Skin epidermis (tissue), 12 donors: Measurements from ENCODE around the gene GSDME.

Source experiments
- H3K27ac ChIP-seq, 21 experiments: fragments of 200-600 bp; sonication (generic) in 11 of 21; one replicate each; pipeline ENCODE4 v1.5.0; 2020; ENCODE audit warnings: mild to moderate bottlenecking in 3 of 21, inconsistent platforms in 2 of 21, moderate library complexity in 2 of 21
- H3K4me3 ChIP-seq, 7 experiments: fragments of 200-600 bp; sonication (generic) in 2 of 7; one replicate each; pipeline ENCODE4 v1.5.0; 2020; ENCODE audit warnings: inconsistent platforms in 2 of 7, mild to moderate bottlenecking in 2 of 7, moderate library complexity in 1 of 7

The GSDME gene

DNA sequence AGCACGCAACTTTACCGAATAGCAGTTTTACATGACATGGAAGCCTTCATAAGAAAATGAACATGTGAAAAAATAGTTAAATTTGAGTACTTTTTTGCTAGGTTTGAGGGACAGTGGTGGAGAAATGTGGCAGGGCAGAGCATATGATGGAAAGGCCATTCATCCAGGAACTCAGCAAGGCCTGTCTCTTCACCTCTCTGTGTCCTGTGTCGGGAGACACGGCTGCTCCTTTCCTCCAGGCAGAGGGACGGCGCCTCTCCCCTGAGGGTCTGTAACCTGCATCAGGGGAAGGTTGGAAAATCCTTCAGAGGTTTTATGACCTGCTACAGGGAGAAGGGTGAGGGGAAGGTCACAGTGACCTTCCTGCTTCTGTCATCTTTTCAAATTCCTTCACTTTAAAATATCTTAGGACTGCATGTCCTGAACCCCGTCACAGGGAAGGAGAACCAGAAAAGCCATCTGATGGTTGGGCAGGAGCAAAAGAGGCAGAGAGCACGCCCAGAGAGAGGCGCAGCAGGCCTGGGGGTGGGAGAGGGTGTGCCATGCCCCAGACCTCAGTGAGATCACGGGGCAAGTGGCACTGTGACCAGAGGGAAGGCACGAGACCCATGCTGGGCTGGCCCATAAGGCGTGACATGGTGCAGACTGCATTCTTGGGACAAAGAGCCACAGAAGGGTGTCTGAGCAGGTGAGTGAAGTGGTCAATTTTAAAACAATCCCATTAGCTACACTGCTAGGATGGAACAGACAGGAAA lies 44.0 kb downstream of the GSDME start:
- Histone ChIP-seq H3K27ac (no peak overlapping the region), H3K4me3 (no peak overlapping the region)

DNA sequence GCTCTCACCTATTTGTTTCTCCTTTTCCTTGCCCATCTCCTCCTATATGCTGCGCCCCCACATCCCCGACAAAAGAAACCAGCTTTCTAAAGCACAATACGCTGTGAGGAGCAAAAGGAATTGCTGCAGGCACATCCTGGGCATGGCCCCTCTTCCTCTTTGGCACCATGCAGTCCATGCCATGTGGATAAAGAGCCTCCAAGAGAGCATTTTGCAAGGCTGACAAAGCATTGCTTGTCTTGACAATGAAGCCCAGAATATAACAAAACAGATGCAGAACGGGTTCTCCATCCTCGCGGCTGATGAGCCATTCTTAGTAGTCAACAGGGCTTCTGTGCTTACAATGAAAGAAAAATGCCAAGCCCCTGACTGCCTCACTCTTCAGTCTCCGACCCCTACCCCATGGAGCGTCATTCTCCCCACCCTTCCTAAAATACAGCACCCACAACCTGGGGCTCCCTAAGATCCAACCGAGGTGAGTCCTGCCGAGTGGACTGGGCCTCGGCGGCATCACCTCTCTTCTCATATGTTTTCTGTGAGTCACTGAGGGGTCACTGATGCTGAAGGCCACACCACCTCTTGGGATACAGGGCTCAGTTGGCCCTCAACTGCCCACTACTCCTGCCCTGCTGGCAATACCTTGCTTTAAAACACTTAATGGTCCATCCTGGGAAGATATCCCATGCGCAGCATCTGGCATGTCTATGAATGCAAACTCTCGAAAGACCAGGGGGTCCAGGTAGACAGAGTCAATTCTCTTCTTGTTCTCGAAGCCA lies 47.5 kb downstream of the GSDME start:
- no peak overlapping the region for H3K4me3 ChIP-seq
- H3K27ac ChIP-seq, result no peak overlapping the region

- no peak overlapping the region for H3K27ac ChIP-seq
- no peak overlapping the region for H3K4me3 ChIP-seq
These were observed 48.2 kb downstream of the GSDME start for GRCh38 chr7:24709051-24709450.

GRCh38 chr7:24707988-24708615 lies 49.2 kb downstream of the GSDME start:
- Histone ChIP-seq H3K27ac (no peak overlapping the region), H3K4me3 (no peak overlapping the region)

- H3K4me3 ChIP-seq, result no peak overlapping the region
These were observed 50.8 kb downstream of the GSDME start for GRCh38 chr7:24706211-24707170.

DNA sequence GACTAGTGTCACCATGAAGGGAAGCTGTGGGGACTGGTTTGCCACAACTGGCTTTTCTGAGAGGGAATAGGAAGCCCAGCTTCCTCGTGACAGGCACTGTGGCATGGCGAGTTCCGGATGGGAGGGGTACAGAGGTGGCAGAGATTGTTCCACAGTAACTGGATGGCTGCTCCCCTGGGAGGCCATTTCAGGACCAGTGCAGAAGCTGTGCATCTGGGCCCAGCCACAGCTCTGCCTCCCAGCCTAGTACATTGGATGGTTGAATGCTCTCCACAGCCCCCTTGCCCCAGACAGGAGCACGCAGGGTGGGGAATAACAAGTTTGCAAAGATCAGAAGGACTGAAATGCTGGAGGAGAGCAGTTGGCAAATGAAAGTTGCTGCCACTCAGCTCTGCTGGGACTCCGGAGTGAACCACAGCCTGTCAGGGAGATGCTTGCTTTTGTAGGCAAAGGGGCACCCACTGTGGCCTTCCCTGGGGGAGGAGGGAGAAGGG lies 51.8 kb downstream of the GSDME start:
- H3K4me3 ChIP-seq, result no peak overlapping the region
- H3K27ac ChIP-seq, result no peak overlapping the region

More at GRCh38 chr7:24706211-24707170, 50.8 kb downstream of the GSDME start:
- H3K27ac ChIP-seq, result no peak overlapping the region

DNA sequence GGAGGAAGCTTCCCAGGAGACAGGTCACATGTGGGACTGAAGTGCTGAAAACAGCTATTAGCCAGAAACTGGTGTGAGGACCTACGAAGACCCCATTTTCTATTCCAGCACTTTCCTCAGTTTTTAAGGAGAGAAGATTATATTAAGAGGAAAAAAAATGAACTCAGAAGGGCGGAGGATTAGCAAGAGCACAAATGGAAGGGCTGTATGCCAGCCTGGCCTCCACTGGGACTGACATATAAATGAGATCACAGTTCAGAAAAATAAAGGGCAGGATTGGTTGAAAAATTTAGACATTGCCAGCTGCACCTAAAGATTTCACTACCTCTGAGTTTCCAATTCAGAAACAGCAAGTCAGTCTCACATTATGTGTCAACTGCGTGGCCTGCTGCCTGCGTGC lies 53.0 kb downstream of the GSDME start:
- H3K27ac ChIP-seq, result no peak overlapping the region
- H3K4me3 ChIP-seq, result no peak overlapping the region

DNA sequence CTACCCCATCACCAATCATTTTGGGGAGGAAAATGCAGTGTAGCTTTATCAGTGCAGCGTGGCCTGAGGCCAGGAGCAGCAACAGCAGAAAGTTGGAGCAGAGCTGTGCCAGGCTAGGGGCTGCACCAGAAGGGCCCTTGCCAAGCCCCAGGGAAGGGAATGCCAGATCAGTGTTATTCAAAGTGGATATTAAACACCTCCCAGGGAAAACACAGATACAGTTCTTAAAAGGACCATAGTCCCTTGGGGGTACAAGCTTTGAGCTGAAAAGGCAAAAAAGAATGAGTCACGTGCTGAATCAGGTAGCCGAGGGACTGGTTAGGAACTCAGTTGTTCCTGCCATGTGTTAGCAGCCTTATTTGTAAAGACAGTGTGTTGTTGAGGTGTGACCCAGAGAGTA lies 54.0 kb downstream of the GSDME start:
- Histone ChIP-seq H3K27ac (no peak overlapping the region), H3K4me3 (no peak overlapping the region)

GRCh38 chr7:24702755-24703154 lies 54.5 kb downstream of the GSDME start:
- Histone ChIP-seq H3K27ac (no peak overlapping the region), H3K4me3 (no peak overlapping the region)

- Histone ChIP-seq H3K27ac (no peak overlapping the region), H3K4me3 (no peak overlapping the region)
These were observed 55.7 kb downstream of the GSDME start for GRCh38 chr7:24701261-24702235.

DNA sequence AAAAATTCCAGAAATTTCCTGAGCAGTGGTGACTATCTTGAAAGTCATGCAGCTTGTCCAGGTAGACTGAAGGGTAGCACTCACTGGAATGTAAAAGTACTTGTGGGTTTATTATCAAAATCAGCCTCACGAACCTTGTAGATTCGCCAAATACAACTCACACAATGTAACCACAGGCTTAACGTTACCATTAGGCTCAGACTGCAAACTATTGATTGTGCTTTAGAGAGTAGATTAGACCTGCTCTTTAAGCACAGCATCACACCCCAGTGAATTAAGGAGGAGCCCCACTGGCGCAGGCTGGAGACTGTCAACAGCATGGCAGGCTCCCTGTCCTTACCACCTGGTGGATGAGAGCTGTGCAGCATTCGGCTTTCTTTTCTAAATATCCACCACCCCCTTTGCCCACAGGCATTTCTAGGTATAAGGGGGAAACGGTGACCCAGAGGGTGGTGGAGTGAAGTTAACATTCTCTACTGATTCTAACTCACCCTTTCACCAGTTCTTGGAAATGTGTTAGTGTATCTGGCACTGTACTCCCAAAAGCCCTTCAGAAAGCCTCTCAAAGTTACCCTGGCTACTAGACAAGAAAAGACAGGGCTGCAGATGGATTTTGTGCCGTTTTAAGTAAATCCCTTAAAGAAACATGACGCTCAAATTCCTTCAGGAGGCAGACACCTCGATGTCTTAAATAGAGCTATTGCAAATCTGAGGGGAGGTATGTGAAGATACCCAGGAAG lies 56.6 kb downstream of the GSDME start:
- Histone ChIP-seq H3K4me3 (no peak overlapping the region), H3K27ac (no peak overlapping the region)

GRCh38 chr7:24698531-24699266 lies 58.6 kb downstream of the GSDME start:
- H3K4me3 ChIP-seq, result no peak overlapping the region

DNA sequence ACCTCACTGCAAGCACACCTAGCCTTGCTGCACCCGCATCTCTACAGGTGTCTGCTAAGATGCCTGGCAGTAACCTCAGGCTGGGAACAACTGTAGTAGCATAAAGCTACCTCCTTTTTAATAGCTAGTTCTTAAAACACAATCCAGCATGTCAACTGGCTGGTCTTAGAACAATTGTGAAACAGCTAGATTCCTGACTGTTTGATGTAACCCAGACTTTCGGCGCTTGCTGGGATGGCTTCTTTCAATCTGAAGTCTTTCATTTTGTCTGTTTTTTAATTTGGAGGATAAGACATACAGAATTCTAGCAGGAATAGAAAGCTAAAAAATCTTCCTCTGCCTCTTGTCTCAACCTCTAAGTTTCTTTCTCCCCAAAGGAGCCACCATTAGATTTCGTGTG lies 59.8 kb downstream of the GSDME start:
- no peak overlapping the region for H3K4me3 ChIP-seq
- no peak overlapping the region for H3K27ac ChIP-seq

More at GRCh38 chr7:24698531-24699266, 58.6 kb downstream of the GSDME start:
- no peak overlapping the region for H3K27ac ChIP-seq

- Histone ChIP-seq H3K4me3 (no peak overlapping the region), H3K27ac (no peak overlapping the region)
These were observed 64.7 kb downstream of the GSDME start for GRCh38 chr7:24692592-24692991.

DNA sequence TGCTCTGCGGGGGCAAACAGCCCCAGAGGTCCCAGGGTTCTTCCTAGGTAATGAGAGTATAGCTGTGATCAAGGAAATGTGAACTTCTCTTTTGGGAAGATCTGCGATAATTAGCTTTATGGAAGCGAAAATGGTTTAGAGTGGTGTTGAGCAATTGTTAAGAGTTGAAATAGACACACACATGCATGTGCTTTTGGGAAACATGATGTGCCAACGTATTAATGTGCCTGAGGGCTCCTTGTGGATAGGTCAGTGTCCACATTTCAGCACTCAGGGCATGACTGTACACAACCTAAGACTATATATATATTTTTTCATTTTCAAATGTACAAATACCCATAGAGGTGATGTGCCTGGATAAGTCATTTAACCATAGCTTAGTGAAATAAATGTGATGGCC lies 67.0 kb downstream of the GSDME start:
- no peak overlapping the region for H3K27ac ChIP-seq
- H3K4me3 ChIP-seq, result no peak overlapping the region

GRCh38 chr7:24685708-24686107 lies 71.6 kb downstream of the GSDME start:
- no peak overlapping the region for H3K4me3 ChIP-seq
- no peak overlapping the region for H3K27ac ChIP-seq

GRCh38 chr7:24670782-24671181 lies 86.5 kb downstream of the GSDME start:
- H3K4me3 ChIP-seq, result no peak overlapping the region
- H3K27ac ChIP-seq, result no peak overlapping the region
